ENCODE measurements around the gene MAML2. TPM values are rescaled to one million over a fixed set of nuclear protein-coding genes. Genes with fewer than 3 reads are reported as not detected.

MAML2 gene
- total RNA-seq, 4 donors from 2014 or later = 4.7 to 21.7 (median 7.3) TPM

DNA sequence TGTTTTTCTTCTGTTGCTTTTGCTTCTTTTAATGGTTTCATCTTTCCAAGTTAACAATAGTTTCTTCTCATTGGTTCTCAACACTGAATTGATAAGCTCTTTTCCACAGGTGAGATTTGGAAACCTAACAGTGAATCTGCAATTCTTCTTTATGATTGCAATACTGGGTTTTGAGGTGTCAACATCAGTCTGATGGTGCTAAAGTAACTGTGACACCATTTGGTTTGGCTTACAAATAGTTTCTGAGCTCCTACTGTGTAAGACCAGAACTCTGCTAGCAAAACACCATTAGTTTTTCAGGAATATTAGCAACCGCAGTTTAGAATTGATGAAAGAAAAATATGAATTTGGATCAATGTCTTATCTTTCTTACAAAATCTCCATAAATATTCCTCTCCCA, 58.6 kb downstream of the MAML2 start:
- intact Hi-C loops (cut with DNase I) = no loop called here
- Histone ChIP-seq H3K4me1 (peaks cover 3 to 20% (median 5%) of the 10 kb centered on the region in 3 donors), H3K27ac (no peak overlapping the region), H3K9me3 (no peaks in the 10 kb centered on the region), H3K27me3 (no peaks in the 10 kb centered on the region), H3K36me3 (no peaks in the 10 kb centered on the region), H3K4me3 (no peak overlapping the region)
- TF ChIP-seq POLR2A (IDR thresholded peaks at IDR 0.05) = no peak
- DNase-seq = no peak
- 92 to 100% methylated on average over 1 of the region's 1 CpG for WGBS, 2 donors

- DNase-seq = no peak
- Histone ChIP-seq H3K4me3 (no peak overlapping the region), H3K9me3 (no peaks in the 10 kb centered on the region), H3K27me3 (no peaks in the 10 kb centered on the region), H3K27ac (no peak overlapping the region), H3K4me1 (peaks cover 8 to 37% (median 17%) of the 10 kb centered on the region in 3 donors), H3K36me3 (no peaks in the 10 kb centered on the region)
- intact Hi-C loops (cut with DNase I) = no loop called here
- WGBS, 2 donors = 71 to 79% methylated on average over 2 of the region's 2 CpGs
- TF ChIP-seq, protein P1, sequence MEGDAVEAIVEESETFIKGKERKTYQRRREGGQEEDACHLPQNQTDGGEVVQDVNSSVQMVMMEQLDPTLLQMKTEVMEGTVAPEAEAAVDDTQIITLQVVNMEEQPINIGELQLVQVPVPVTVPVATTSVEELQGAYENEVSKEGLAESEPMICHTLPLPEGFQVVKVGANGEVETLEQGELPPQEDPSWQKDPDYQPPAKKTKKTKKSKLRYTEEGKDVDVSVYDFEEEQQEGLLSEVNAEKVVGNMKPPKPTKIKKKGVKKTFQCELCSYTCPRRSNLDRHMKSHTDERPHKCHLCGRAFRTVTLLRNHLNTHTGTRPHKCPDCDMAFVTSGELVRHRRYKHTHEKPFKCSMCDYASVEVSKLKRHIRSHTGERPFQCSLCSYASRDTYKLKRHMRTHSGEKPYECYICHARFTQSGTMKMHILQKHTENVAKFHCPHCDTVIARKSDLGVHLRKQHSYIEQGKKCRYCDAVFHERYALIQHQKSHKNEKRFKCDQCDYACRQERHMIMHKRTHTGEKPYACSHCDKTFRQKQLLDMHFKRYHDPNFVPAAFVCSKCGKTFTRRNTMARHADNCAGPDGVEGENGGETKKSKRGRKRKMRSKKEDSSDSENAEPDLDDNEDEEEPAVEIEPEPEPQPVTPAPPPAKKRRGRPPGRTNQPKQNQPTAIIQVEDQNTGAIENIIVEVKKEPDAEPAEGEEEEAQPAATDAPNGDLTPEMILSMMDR (IDR thresholded peaks at IDR 0.05) = no peak
- no peak for TF ChIP-seq POLR2A (IDR thresholded peaks at IDR 0.05)
Measured at GRCh38 chr11:96282625-96283220, 60.3 kb downstream of the MAML2 start.

- peak overlapping the region in 3 of 4 donors; percentile 68 to 81 (median 79) for H3K27ac ChIP-seq
- TF ChIP-seq POLR2A (IDR thresholded peaks at IDR 0.05) = no peak
- 100% methylated on average over 1 of the region's 1 CpG for WGBS, 2 donors
Measured at GRCh38 chr11:96280444-96280843, 62.6 kb downstream of the MAML2 start.

DNA sequence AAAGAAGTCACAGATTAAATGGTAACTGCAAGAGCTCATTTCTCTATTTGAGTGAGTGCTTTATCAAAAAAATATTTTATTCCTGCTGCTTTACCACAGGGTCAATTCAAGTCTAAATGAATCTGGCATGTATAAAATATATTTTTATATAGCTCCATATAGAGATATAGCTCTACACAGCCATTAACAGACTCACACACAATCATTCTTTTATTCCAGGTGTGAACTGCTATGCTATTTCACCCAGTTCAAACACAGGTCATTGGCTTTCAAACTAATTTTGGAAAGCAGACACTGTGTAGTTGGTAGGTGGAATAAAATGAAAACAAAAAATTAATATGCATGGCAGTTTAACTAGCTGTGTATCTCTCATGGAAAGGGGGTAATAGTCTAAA, 63.1 kb downstream of the MAML2 start:
- DNase-seq = no peak
- H3K4me3 ChIP-seq = no peak overlapping the region
- no peaks in the 10 kb centered on the region for H3K36me3 ChIP-seq
- intact Hi-C loops (cut with DNase I) = no loop called here
- no peak for TF ChIP-seq POLR2A (IDR thresholded peaks at IDR 0.05)
- TF ChIP-seq, protein P1 (IDR thresholded peaks at IDR 0.05) = no peak
- peaks cover 8 to 49% (median 17%) of the 10 kb centered on the region in 3 donors for H3K4me1 ChIP-seq
- H3K9me3 ChIP-seq = no peaks in the 10 kb centered on the region
- peak overlapping the region in 3 of 4 donors; percentile 68 to 81 (median 79) for H3K27ac ChIP-seq
- H3K27me3 ChIP-seq = no peaks in the 10 kb centered on the region

More at GRCh38 chr11:96280444-96280843, 62.6 kb downstream of the MAML2 start:
- no peak for DNase-seq
- no peak overlapping the region for H3K4me3 ChIP-seq
- intact Hi-C loops (cut with DNase I) = no loop called here
- H3K9me3 ChIP-seq = no peaks in the 10 kb centered on the region
- H3K27me3 ChIP-seq = no peaks in the 10 kb centered on the region
- peaks cover 8 to 49% (median 17%) of the 10 kb centered on the region in 3 donors for H3K4me1 ChIP-seq
- H3K36me3 ChIP-seq = no peaks in the 10 kb centered on the region

DNA sequence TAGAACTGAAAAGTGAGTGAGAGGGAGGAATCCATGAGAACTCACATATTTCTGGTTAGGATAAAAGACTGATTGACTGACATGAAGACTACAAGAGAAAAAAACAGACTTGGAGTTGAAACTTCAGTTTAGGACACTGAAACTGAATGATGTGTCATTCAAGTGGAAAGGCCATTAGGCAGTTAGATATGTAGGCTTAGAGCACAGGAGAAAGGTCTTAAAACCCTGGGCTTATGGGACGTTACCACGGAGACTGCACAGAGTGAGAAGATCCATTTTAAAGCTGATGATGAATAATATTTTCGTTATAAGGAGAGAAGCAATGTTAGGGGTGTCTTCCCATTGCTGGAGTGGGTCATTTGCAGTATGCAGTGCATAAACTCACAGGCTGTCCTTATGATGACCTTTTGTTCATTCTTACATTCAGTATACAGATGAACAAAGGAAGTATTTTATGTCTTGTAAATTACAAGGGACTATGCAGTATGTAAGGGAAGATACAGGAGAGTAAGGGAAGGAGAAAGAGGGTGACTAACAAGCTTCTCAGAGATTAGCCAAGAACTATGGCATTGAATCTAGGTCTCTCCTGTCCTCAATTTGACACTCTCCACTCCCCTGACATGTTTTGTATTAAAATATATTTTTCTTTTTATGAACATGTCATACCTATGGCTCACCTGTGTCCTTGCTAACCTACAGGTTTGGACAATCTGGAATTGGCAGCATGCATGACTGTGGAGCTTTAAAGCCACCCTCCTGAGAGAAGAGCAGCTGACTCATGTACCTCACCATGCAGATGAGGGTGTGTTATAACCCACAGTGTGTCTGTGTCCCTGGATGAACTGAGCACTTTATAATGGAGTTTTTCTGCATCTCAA, 63.7 kb downstream of the MAML2 start:
- Histone ChIP-seq H3K27me3 (no peaks in the 10 kb centered on the region), H3K36me3 (no peaks in the 10 kb centered on the region), H3K9me3 (no peaks in the 10 kb centered on the region), H3K27ac (peak overlapping the region; percentile 64 to 81 (median 74)), H3K4me1 (peaks cover 8 to 49% (median 17%) of the 10 kb centered on the region in 3 donors), H3K4me3 (no peak overlapping the region)
- WGBS, 2 donors = 48 to 77% methylated on average over 3 of the region's 3 CpGs
- intact Hi-C loops (cut with DNase I) = no loop called here
- TF ChIP-seq, protein P1 (IDR thresholded peaks at IDR 0.05) = no peak
- TF ChIP-seq POLR2A (IDR thresholded peaks at IDR 0.05) = no peak
- DNase-seq = no peak

Data from esophagus squamous epithelium (tissue), 5 donors.